H1 (cell line): Measurements from ENCODE around the gene PDGFD. TPM values are rescaled to one million over a fixed set of nuclear protein-coding genes. Genes with fewer than 3 reads are reported as not detected.

Experiments used
- CHD7 ChIP-seq: fragments of 300-600 bp; sonication (generic); IDR thresholded peaks from 2 replicates; pipeline ENCODE4 v1.7.1; 2012; ENCODE audit warnings: low read length, moderate library complexity, mild to moderate bottlenecking, inconsistent platforms; ENCODE audit not compliant: insufficient replicate concordance
- CREB1 ChIP-seq: IDR thresholded peaks from 2 replicates; pipeline ENCODE4 v1.6.1; 2012; ENCODE audit warnings: inconsistent platforms
- POLR2AphosphoS5 ChIP-seq: IDR thresholded peaks from 2 replicates; pipeline ENCODE4 v1.6.1; 2011; ENCODE audit warnings: low read depth, low read length
- RFX5 ChIP-seq: IDR thresholded peaks from 2 replicates; pipeline ENCODE4 v1.6.1; 2011; ENCODE audit warnings: low read depth, low read length, improper control_type of control experiment, borderline replicate concordance
- SP1 ChIP-seq: IDR thresholded peaks from 2 replicates; pipeline ENCODE4 v1.6.1; 2011; ENCODE audit warnings: low read depth, low read length
- polyA plus RNA-seq, 7 experiments: library from polyadenylated mRNA; depleted of rRNA in 3 of 7; stranded (reverse) in 5 of 7; unstranded in 2 of 7; fragments of >200 nt in 5 of 7; fragments of 200-250 nt in 2 of 7; gene quantifications; 1 replicate in 5 of 7; 2 replicates in 1 of 7; 4 replicates in 1 of 7; pipeline versions ENCODE4 v1.2.1 to v1.2.3, GENCODE V29; 2011 to 2013; ENCODE audit warnings: missing spikeins in 2 of 7, mixed read lengths in 2 of 7
- total RNA-seq: library from RNA; stranded (reverse); fragmentation: NEBNext Ultra II Directional; extraction: Animal tissue kit (Norgen Biotek cat#: 25700); gene quantifications from 2 replicates; pipeline ENCODE4 v1.2.1, GENCODE V29; 2021
- TF ChIP-seq, protein P1 (sequence below): IDR thresholded peaks from 2 replicates; pipeline ENCODE4 v1.6.1; 2012; ENCODE audit warnings: inconsistent platforms

PDGFD gene
- total and polyA plus RNA-seq, 2 of the 8 experiments (the other 6 are each of a cell fraction or from before 2014, with no cell fraction given), result 1.1 to 3.9 TPM

GRCh38 chr11:104060820-104061219 is 103.1 kb downstream of the PDGFD start (continued):
- TF ChIP-seq CHD7, result no peak
- no peak for TF ChIP-seq SP1
- no peak for TF ChIP-seq RFX5
- TF ChIP-seq POLR2AphosphoS5, result no peak
- no peak for TF ChIP-seq CREB1
- TF ChIP-seq, protein P1, sequence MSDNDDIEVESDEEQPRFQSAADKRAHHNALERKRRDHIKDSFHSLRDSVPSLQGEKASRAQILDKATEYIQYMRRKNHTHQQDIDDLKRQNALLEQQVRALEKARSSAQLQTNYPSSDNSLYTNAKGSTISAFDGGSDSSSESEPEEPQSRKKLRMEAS, result no peak
